HK-2 (cell line): Measurements from ENCODE around the gene BTNL2.
"Not testable (repeated sequence)": the region's sequence is repeated elsewhere in the genome, so short reads cannot be mapped to it uniquely, and the experiment has no call there.

Experiments used
- DNase-seq: peaks from one replicate; pipeline ENCODE4 v3.0.0-alpha.2; 2018; ENCODE audit not compliant: unreplicated experiment

The BTNL2 gene, protein sequence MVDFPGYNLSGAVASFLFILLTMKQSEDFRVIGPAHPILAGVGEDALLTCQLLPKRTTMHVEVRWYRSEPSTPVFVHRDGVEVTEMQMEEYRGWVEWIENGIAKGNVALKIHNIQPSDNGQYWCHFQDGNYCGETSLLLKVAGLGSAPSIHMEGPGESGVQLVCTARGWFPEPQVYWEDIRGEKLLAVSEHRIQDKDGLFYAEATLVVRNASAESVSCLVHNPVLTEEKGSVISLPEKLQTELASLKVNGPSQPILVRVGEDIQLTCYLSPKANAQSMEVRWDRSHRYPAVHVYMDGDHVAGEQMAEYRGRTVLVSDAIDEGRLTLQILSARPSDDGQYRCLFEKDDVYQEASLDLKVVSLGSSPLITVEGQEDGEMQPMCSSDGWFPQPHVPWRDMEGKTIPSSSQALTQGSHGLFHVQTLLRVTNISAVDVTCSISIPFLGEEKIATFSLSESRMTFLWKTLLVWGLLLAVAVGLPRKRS

DNA sequence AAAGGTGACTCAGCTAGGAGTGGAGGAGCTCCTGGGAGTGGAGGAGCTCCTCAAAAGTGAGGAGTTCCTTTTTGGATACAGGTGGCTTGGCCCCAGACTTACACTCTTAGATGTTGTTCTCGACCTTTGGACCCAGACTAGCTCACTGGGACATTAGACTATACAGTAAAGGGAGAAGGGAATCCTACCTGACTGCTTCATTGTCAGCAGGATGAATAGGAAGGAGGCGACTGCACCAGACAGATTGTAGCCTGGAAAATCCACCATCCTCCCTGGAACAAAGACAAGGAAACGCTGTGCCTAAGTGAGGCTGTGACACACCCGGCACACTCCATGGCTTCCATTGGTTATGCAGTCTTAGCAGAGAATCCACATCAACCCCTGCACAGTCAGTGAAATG lies at the start of gene BTNL2:
BTNL2 (minus strand) TSS at position 325 of the 400 bp plus-strand sequence; CDS start at position 267, 58 bp downstream.
- DNase-seq: no peak

DNA sequence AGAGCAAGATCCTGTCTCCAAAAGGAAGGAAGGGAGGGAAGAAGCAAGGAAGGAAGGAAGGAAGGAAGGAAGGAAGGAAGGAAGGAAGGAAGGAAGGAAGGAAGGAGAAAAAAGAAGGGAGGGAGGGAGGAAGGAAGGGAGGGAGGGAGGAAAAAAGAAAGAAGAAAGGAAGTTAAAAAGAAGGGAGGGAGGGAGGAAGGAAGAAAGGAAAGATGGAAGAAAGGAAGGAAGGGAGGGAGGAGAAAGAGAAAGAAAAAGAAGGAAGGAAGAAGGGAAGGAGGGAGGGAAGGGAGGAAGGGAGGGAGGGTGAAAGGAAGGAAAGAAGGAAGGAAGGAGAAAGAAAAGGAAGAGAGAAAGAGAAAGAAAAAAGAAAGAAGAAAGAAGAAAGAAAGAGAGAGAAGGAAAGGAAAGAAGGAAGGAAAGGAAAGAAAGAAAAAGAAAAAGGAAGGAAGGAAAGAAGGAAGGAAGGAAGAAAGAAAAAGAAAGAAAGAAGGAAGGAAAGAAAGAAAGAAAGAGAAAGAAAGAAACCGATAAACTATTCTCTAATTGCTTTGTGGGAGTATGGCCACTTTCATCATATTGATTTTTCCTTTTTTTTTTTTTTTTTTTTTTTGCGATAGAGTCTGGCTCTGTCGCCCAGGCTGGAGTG lies 42.2 kb upstream of the BTNL2 start:
- no peak for DNase-seq

DNA sequence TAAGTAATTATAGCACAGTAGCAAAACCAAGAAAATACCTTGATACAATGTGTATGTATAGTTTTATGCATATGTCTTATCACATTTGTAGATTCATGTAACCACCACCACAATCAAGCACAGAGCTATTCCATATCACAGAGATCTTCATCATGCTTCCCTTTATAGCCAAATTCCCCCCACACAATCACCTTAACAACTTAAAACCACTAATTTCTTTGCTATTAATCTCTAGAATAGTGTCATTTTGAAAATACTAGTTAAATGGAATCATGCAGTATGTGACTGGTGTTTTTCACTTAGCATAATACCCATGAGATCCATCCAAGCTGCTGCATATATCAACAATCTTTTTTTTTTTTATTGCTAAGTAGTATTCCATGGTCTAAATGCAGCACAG lies 41.0 kb upstream of the BTNL2 start:
- DNase-seq: no peak

DNA sequence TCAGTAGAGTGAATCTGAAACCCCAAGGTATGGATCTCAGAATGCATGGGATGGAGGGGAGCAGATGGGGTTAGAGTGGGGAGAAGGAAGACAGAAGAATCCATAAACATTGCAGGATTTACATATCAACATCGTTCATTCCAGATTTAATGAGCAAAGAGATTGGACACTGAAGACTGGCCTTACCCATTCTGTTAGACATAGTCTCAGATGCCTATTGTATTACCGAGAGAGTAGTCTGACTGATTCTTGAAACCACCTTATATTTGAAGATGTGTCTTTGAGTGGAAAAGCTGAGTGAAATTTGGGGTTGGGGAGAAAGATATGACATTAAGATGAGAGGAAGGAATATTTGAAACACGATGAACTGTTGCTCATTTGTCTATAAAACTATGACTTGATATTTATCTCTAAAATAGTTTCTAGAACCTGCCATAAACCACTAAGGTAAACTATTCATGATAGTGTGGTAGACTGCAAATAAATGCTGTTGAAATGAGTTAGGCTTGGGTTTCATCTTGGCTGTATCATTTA lies 38.4 kb upstream of the BTNL2 start:
- DNase-seq: no peak

DNA sequence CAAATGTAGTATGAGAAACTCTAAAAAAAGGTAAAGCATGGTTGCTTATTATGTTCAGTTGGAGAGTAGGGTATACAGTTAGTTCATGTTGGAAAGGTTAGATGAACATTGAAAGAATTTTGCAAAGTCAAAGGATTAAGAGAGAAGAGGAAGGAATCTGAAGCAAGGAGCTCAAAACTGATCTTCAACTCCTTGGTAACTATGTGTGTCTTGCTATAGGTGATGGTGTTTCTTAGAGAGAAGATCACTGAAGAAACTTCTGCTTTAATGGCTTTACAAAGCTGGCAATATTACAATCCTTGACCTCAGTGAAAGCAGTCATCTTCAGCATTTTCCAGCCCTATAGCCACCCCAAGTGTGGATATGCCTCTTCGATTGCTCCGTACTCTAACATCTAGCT lies 37.5 kb upstream of the BTNL2 start:
- DNase-seq: no peak

DNA sequence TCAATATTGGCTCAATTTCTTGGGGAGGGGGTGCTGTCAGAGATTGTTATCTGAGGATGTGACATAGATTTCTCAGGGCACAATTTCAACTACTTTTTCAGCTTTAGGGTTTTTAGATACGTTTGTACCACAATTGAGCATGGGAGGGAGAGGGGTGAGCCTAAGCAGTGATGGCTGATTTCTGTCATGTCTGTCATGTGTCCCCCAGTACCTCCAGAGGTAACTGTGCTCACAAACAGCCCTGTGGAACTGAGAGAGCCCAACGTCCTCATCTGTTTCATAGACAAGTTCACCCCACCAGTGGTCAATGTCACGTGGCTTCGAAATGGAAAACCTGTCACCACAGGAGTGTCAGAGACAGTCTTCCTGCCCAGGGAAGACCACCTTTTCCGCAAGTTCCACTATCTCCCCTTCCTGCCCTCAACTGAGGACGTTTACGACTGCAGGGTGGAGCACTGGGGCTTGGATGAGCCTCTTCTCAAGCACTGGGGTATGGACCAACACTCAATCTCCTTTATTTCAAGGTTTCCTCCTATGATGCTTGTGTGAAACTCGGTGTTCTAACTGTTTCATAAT lies 36.1 kb upstream of the BTNL2 start:
- DNase-seq: no peak

DNA sequence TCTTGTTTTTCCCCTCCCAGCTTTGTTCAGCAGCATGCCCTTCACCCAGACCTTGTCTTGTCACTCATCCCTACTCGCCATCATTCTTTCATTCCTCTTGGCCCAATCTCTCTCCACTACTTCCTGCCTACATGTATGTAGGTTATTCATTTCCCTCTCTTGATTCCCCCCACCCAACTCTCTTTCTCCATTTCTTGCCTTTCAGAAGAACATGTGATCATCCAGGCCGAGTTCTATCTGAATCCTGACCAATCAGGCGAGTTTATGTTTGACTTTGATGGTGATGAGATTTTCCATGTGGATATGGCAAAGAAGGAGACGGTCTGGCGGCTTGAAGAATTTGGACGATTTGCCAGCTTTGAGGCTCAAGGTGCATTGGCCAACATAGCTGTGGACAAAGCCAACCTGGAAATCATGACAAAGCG lies 35.3 kb upstream of the BTNL2 start:
- DNase-seq: no peak

DNA sequence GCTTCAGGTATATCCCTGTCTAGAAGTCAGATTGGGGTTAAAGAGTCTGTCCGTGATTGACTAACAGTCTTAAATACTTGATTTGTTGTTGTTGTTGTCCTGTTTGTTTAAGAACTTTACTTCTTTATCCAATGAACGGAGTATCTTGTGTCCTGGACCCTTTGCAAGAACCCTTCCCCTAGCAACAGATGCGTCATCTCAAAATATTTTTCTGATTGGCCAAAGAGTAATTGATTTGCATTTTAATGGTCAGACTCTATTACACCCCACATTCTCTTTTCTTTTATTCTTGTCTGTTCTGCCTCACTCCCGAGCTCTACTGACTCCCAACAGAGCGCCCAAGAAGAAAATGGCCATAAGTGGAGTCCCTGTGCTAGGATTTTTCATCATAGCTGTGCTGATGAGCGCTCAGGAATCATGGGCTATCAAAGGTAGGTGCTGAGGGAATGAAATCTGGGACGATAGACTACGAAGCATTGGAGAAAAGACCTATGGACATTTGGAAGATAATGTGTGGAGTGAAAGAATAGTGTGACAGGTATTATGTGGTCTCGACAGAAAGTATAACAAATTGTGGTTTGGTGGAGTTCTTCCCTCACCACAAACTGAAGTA lies 32.7 kb upstream of the BTNL2 start, which contains the start of gene HLA-DRA:
HLA-DRA (plus strand) TSS at position 286 of the 613 bp plus-strand sequence; CDS start at position 350, 64 bp downstream.
- no peak for DNase-seq

DNA sequence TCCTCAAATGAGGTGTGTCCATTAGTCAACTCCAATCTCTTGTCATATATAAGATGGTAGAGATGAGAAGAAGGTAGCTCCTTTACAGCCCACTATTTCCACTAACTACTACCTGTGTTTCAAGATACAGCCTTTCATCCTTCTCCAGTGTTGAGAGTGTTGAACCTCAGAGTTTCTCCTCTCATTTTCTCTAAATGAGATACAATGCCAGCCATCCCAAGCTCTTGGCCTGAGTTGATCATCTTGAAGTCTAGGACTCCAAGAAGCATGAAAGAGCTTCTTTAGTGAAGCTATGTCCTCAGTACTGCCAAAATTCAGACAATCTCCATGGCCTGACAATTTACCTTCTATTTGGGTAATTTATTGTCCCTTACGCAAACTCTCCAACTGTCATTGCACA lies 32.2 kb upstream of the BTNL2 start:
- no peak for DNase-seq

DNA sequence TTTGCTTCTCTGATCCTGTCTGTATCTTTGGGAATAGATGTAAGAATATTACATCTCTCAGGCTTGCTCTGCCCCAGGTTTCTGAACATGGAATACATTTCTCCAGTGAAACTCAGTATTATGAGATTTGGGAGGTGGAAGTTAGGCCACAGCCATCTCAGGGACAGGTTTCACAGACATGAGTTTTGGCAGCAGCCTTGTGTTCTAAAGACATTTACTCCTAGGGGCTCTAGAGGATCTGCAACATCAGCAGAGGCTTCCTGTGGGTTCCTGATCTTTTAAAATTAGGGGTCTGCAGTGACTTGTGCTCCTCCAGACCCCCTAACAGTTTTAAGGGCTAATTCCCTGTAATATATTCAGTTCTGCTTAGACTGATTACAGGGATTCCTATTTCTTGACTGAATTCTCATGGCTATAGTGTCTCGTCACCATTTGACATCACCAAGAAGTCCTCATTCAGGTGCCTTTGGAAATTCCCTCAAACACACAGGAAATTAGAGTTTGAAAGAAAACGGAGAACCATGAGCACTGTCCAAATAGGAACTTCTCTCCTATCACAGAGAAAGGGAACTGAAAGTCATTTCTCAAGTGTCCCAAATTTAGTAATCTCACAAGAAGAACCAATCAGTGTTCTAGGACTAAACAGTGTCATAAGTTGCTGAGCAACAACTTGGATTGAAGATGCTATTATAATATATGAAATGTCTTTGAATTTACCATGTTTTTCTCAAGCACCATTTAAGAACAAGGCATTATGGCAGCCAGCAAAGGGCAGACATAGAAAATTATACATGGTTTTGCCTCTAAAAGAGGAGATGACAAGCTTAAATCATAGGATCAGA lies 30.2 kb upstream of the BTNL2 start:
- no peak for DNase-seq

DNA sequence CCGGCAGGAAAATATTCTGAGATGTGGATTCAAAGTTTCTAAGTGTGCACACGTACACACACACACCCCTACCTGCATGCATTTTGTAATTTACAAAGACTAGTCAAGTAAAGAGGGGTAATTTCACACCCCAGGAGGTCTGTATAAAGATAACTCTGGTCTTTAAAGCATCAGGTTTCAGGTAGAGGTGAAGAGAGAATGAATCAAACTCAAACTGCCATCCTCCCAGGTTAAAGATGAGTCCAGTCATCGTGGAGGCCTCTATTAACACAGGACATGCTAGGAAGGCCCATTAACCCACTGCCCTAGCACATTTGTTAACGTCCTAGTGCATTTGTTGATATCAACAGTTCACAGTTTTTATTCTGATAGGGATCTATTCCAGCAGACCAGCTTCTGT lies 29.2 kb upstream of the BTNL2 start:
- DNase-seq: no peak

DNA sequence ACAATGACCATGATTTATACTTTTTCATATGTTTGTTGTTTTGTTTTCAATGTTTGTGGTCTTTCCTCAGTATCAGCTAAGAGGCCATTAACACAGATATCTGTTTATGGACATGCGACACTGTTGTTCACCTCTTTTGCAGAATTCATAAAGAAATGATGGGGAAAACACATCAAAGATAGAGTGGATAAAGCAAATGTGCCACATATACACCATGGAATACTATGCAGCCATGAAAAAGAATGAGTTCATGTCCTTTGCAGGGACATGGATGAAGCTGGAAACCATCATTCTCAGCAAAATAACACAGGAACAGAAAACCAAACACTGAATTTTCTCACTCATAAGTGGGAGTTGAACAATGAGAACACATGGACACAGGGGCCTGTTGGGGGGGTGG lies 27.0 kb upstream of the BTNL2 start:
- not testable (repeated sequence) for DNase-seq

DNA sequence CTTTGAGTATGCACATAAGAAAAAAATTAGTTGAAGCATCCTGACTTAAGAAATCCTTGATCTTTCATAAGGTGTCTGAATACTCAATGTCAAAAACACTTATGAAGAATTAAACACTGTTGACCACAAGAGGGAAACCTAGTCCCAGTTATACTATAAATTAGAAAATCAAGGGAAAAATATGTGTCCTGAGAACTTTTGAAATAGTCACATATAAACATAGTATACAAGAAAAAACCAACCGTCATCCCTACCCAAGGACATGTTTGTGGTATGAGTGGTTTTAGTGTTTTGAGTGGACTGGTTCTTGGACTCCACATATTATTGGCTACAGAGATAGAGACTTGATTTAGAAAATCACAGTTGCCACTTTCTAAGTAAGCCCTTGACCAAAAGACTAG lies 25.1 kb upstream of the BTNL2 start:
- DNase-seq: no peak

DNA sequence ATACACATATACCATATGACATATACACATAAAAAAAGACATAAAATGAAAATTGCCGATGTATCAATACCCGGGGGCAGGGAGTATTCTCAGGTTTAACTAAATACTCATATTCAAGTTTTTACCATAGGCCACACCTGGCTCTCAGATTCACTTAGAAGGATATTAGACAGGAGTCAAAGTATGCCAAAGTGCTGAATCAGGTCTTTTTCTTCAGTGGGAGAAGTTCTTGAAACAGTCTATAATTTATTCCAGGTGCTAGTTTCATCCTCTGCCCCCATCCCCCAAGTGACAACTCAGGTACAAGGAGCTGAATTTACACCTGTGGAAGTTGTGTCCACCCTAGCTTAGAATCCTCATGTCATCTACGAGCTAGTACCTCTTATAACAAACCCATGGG lies 24.2 kb upstream of the BTNL2 start:
- no peak for DNase-seq

DNA sequence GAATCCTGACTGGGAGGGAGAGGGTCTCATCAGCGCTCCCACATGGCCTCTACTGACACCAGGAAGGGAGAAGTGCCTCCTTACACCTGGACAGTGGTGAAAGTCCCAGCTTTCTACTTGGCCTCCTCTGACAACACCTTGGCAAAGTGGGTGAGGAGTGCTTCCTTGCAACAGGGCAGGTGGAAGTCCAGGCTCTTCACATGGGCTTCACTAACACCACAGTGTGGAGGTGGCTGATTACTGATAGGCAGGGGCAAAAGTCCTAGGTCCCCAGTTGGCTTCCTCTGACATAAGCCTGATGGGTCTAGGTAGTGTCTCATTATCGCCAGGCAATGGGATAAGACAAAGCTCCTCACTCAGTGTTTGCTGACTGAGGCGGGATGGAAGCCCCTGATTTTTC lies 23.2 kb upstream of the BTNL2 start:
- no peak for DNase-seq

DNA sequence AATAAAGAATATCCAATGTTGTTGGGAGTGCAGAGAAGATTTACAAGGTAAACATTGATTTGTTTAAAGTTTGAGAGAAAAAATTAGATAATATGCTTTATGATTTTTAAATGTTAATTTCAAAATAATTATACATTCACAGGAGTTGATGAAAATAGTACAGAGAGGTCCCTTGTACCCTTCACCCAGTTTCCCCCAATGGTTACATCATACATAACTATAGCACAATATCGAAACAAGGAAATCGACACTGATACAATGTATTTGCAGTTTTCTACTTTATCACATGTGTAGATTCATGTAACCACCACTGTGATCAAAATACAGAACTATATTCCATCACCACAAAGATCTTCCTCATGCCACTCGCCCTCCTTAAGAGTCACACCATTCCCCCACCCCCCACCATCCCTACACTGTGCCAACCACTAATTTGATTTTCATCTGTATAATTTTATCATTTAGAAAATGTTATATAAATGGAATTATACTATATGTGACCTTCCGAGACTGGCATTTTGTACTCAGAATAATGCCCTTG lies 21.0 kb upstream of the BTNL2 start:
- DNase-seq: no peak

DNA sequence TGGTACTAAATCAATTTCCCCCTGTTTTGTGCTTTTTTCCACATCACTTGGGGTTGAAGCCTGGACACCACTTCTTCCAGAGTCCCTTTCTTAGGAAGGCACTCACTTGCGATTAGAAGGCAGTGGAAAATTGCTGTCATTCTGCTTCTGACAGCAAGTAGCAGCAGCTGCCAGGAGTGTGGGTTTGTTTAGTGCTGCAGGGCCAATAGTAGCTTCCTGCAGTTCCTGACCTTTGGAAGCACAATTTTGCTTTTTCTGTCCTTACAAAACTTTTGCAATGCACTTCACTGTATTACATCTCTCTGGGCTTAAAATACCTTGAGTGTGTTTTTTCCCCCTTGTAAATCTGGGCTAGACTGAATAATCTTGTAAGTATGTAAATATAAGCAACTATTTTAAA lies 20.2 kb upstream of the BTNL2 start:
- DNase-seq: no peak

DNA sequence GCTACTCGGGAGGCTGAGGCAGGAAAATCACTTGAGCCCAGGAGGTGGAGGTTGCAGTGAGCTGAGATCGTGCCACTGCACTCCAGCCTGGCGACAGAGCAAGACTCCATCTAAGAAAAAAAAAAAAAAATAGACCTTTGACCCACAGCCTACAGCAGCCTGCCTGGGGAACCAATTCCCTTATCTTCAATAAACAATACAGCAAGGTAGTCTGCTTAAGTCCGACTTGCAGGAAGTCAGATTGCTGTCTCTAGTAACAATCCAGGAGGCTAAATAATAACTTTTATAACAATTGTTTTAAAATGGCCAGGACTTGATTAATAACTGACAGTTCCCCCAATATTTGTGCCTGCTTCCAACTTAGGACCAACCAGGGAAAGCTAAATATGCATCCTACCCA lies 19.4 kb upstream of the BTNL2 start:
- DNase-seq: no peak

DNA sequence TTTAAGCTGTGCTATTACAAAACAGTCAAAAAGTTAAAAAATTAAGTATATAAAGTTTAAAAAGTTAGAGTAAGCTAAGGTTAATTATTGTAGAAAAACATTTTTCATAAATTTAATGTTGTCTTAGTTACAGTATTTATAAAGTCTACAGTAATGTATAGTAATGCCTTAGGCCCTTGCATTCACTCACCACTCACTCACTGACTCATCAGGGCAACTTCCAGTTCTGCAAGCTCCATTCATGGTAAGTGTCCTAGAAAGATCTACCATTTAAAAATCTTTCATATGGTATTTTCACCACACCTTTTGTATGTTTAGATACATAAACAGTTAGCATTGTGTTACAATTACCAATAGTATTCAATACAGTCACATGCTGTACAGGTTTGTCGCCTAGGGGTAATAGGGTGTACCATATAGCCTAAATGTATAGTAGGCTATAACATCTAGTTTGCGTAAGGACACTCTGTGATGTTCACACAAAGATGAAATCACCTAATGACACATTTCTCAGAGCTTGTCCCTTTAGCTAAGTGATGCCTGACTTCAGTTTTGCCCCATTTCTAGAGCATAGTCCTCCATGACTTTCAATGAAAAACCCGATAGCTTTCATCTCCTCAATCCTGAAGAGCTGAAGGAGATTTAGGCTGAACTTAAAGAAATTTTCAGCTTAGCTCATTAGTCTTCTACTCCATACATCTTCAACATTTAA lies 17.8 kb upstream of the BTNL2 start:
- DNase-seq: no peak

DNA sequence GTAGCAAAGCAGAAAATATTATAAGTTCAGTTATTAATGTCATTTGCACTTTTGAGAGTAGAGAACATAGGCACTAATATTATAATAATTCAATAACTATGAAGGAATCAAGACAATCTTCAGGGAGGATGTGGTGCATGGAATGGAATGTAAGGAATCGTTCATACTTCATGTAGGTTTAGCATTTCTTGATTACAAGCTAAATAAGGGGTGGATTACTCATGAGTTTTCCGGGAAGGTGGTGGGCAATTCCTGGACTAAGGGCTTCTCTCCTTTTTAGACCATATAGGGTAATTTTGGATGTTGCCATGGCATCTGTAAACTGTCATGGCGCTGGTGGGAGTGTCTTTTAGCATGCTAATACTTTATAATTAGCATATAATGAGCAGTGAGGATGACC lies 9.1 kb upstream of the BTNL2 start:
- DNase-seq: no peak
